ENCODE results near the gene CCRL2.
"Not testable (repeated sequence)": the region's sequence is repeated elsewhere in the genome, so short reads cannot be mapped to it uniquely, and the experiment has no call there.

Gene CCRL2

DNA sequence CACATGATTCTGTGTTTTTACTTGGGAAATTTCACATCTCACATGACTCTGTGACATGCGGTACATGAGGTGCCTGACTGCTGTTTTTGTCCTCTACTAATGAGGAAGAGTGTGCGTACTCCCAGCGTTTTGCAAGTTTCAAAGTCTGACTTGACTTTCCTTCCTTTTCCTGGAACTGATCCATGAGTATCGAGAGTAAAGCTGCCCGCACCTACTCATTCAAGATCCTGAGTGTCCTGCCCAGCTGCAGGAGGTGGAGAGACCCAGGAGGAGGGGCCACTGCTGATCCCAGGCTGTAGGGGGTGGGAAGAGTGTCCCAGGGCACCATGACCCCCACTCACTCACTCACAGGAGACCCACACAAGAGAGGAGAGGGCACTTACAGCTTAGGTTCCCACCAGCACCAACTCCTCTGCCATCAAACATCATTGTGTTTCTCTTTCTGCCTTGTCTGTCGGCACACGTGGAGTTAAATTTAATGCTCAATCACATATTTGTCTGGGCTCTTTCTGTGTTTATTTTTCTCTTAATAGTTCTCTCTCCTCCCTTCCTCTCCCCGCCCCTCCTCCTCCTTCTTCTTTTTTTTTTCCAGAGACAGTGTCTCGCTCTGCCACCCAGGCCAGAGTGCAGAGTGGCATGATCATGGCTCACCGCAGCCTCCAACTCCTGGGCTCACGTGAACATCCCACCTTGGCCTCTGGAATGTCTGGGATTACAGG, 1.6 kb upstream of the CCRL2 start:
- no peak for DNase-seq (ENCODE audit: low read depth)

GRCh38 chr3:46406443-46406787, 644 bp upstream of the CCRL2 start:
- no peak for DNase-seq (ENCODE audit: low read depth)

GRCh38 chr3:46407970-46408369, 911 bp downstream of the CCRL2 start:
- DNase-seq (ENCODE audit: low read depth) = no peak

GRCh38 chr3:46408853-46409252, 1.8 kb downstream of the CCRL2 start:
- no peak for DNase-seq (ENCODE audit: low read depth)

- no peak for DNase-seq (ENCODE audit: low read depth)
Measured at GRCh38 chr3:46409739-46410489, 2.9 kb downstream of the CCRL2 start.

DNA sequence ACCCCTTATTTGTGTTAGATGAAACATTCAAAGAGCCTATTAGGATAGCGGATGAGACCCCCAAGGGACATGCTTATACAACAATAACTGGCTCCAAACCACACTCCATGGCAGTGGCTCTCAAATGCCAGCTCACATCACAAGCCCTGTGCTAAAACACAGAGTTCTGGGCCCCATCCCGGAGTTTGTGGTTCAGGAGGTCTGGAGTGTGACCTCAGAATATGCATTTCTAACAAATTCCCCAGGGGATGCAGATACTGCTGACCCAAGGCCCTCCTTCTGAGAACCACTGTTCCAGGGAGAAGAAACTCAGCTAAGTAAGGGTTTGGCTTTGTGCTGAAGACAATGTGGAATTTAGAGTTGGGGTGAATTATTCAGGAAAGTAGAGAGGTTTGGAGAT, 3.6 kb downstream of the CCRL2 start:
- DNase-seq (ENCODE audit: low read depth) = no peak

GRCh38 chr3:46411271-46411670, 4.2 kb downstream of the CCRL2 start:
- DNase-seq (ENCODE audit: low read depth) = no peak

DNA sequence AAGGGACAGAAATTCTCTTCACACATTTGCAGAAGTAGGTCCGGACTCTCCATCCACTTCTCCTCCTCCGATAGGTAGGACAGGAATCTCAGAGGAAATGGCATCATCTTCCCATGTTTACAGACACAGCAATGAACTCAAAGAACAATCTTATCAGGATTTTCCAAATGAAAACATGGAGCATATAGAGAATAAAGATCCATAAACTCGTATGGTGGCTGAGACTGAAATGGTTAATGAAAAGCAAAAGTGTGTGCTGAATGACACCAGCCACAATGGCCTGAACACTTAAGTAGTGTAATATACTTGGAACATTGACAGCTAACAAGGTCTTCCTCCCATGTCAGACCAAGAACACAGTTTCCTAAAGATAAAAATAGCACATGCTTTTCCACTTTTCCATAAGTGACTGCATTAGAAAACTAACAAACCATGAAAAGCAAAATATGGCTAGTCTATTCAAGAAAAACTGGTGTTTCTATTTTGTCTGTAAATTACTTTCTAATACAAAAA, 5.8 kb downstream of the CCRL2 start:
- no peak for DNase-seq (ENCODE audit: low read depth)

- DNase-seq (ENCODE audit: low read depth) = no peak
Measured at GRCh38 chr3:46413951-46414350, 6.9 kb downstream of the CCRL2 start.

DNA sequence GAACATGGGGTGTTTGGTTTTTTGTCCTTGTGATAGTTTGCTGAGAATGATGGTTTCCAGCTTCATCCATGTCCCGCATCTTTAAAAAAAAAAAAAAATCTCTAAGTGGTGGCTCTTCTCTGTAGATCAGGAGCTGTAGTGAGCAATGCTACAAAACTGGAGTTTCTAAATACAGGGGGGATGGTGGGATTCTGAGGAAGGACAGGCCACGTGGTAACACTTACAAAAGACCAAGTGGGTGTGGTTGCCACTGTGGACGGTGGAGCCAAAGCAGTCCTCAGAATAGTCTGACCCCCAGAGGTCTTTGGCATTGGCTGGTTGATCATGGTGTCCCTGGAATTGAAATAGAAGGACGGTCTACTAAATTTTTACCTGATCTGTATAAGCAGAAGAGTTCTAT, 7.7 kb downstream of the CCRL2 start:
- DNase-seq (ENCODE audit: low read depth) = no peak

DNA sequence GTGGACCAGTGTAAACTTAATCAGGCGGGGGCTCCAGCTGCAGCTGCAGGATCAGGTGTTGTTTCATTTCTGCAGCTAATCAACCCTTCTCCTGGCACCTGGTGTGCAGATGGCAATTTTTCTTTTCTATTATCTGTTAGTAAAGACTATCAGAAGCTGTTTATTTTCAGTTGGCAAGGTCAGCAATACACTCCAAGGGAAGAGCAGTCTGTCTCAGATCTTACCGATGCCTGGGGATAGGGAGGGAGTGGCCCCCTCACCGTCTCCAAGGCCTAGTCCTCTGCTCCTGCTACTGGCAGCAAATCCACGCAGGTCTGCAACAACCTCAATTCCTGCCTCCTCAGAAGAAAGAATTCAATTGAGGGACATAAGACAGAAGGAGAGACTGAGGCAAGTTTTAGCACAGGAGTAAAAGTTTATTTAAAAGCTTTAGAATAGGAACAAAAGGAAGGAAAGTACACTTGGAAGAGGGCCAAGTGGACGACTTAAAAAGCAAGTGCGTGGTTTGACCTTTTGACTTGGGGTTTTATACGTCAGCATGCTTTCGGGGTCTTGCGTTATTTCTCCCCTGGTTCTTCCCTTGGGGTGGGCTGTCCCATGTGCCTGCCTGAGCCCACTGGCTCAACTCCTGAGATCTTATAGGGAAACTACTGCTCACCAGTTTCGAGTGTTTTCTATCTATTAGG, 9.2 kb downstream of the CCRL2 start:
- no peak for DNase-seq (ENCODE audit: low read depth)

DNA sequence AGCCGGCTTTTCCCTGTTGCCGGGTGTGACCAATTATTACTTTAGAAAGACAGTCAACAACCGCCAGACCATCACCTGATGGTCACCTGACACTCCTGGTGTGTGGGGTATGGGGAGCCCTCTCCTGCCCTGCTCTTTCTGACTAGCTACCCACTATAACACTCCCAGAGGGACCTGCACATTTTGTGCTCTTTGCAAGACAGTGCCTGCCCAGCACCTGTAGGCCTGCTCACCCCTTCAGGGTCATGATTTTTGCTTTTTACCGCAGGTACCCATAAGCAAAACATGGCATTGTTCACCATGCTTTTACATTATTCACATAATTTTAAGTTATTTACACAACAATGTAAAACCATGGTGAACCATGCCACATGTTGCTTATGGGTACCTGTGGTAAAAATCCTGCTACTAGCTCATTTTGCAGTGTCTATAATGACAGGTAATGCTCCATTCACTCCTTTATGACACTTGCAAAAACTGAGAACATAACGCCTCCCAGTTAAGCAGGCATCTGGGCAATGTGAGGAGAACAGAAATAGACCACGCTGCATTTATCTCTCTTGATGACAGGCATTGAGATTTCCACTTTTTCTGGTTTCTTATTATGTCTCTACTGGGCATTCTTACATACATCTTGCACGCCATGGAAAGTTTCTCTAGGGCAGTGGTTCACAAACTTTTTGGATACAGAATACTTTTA, 9.9 kb downstream of the CCRL2 start:
- no peak for DNase-seq (ENCODE audit: low read depth)

- DNase-seq (ENCODE audit: low read depth) = no peak
Measured at GRCh38 chr3:46417841-46418611, 11.0 kb downstream of the CCRL2 start.

DNA sequence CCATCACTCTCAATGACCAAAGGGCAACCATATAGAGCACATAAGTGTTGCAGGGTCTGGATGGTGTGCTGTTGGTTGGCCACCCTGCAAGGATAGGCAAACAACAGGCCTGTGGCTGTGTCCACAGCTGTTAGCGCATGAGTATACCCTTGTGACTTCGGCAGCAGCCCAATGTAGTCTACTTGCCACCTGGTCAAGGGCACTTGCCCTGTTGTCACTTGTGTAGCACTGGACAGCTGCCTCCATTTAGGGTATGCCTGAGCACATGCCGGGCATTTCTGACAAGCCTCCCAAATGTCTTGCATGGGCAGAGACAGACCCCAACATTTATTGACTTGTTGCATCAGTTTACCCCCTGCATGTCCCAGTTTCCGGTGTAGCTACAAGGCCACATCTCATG, 12.8 kb downstream of the CCRL2 start:
- DNase-seq (ENCODE audit: low read depth) = no peak

DNA sequence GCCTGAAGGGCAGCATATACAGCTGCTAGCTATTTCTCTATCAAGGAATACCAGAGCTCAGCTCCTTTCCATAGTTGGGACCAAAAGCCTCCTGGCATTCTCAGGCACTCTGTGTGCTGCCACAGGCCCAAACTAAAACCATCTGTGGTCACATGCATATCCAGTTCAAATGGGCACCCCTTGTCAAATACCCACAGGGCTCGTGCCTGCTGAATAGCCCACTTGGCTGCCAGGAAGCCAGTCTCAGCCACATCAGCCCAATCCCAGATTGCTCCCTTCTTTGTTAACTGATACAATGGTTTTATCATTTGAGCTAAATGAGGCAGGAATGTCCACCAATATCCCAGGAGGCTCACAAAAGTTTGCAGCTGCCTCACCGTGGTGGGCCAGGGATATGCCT, 13.9 kb downstream of the CCRL2 start:
- no peak for DNase-seq (ENCODE audit: low read depth)

DNA sequence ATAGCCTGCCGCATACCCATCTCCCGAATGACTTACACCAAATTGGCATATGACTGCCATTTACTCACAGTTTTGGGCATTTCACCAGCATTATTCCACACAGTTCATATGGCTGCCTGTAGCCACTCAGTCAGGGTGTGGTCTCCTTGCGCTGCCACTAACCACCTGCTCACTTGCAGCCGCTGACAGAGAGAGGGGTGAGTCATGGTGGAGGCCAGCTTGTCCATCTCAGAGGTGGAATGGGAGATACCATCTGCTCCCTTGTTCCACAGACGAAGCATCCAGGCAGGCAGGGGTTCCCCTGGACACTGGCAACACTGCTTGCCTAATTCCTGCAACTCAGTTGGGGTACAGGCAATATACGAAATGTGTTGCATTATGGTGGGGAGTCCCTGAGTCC, 15.6 kb downstream of the CCRL2 start:
- no peak for DNase-seq (ENCODE audit: low read depth)

DNA sequence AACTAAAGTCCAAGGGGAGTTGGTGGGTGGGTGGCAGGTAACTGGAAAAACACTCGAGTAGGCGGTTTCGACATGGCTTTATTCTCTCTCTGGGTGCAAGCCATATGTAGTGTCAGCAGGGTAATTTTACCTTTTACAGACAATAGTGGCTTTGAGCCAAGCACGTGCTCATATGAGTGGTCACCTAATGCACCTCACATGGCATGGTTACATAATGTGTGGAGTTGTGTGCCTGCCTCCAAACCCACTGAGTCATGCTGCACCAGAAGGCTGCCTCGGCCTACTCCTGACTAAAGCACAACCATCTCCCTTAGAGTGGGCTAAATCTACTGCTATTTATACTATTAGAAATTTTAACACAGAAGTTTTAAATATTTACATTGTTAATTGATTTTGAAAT, 16.5 kb downstream of the CCRL2 start:
- no peak for DNase-seq (ENCODE audit: low read depth)

DNA sequence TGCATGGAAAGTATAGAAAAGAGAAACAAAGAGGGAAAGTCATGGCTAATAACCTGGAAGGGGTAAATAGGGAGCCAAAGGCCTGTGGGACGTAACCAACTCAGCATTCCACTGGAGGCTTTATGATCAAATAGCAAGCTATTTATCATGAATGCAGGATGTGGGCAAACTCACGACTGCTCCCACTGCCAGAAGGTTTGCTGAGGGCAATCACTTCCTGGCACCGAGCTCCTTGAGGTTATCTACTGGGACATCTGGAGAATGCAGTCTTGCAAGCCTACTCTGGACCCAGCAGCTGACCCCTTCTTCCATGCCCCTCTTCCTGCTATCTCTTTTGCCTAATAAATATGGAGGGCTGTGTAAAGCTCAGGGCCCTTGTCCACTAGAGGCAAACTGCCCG, 19.4 kb downstream of the CCRL2 start:
- not testable (repeated sequence) for DNase-seq (ENCODE audit: low read depth)

DNA sequence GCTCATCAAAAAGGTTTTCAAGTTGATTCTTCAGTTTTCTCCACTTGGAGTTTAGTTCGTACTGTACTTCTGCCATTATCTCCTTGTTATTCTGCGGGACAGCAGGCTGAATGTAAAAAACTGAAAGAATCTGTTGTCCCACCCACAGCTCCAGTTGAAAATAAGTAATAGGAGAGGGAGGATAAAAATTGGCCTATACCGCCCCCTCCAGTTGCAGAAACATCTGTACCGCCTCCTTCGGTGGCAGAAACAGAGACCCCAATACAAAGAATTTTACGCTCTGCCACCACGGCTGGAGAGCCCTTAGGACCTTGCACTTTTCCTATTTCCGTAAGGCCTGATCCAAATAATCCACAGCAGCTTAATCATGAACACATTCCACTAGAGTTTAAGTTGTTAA, 20.3 kb downstream of the CCRL2 start:
- DNase-seq (ENCODE audit: low read depth) = not testable (repeated sequence)

DNA sequence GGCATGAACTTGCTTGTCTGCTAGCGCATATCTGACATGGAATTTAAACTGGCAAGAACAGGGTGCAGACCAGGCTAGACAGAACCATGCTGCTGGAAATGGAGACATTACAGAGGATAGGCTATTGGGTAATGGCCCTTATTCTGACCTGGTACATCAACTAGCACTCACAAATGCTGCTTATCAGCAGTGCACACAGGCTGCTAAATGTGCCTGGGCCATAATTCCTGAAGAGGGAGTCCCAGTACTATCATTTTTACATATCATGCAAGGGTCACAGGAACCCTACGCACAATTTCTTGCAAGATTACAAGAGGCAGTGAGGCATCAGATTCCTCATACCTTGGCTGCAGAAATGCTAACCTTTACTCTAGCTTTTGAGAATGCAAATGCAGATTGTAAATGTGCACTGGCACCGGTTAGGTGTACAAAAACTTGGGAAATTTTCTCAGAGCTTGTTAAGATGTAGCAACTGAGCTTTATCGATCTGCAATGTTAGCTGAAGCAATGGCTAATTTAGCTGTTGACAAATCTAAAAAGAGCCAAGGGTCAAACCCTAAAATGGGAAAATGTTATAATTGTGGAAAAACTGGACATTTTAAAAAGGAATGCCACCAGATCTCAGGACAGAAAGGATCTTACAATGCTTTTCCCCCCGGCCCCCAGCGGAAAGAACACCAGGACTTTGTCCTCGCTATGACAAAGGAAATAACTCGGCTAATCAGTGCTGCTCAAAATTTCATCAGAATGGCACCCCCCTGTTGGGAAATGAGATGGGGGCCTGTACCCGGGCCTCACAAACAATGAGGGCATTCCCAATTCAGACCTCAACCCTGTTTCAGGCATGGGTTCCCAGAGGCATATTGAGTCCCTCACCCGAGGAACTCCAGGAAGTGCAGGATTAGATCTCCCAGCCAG, 21.1 kb downstream of the CCRL2 start:
- DNase-seq (ENCODE audit: low read depth) = no peak

DNA sequence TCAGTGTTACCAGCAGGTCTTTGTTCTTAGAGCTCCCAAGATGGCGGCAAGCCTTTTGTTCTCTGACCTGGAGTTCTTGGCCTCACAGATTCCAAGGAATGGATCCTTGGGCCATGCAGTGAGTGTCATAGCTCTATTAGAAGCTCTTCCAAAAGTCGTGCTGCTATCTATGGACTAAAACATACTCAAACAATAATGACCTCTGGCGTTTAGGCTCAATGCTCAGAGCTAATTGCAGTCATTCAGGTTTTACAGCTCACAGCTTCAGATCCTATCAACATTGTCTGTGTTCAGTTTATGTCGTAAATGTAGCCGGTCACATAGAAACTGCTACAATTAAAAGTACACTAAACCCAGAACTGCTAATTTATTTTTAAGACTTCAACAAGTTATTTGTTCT, 22.2 kb downstream of the CCRL2 start:
- DNase-seq (ENCODE audit: low read depth) = no peak
